Activated CD4-positive, alpha-beta memory T cell treated with anti-CD3 and anti-CD28 coated beads for 36 hours (primary cell): ENCODE results near the gene LRCH4. TPM values are rescaled to one million over a fixed set of nuclear protein-coding genes. Genes with fewer than 3 reads are reported as not detected.
"Not testable (repeated sequence)": the region's sequence is repeated elsewhere in the genome, so short reads cannot be mapped to it uniquely, and the experiment has no call there.

Source experiments
- CTCF ChIA-PET: fragments of 350-600 bp; sonication (Branson Sonifier 250); formaldehyde crosslinking; loops from one replicate; lab custom pipeline; 2021; ENCODE audit warnings: antibody characterized with exemption, inconsistent platforms; lab: Charles Lee
- POLR2A ChIA-PET: fragments of 350-600 bp; sonication (Branson Sonifier 250); formaldehyde crosslinking; loops from one replicate; lab custom pipeline; 2021; ENCODE audit warnings: antibody characterized with exemption; lab: Charles Lee
- DNase-seq: peaks from one replicate; pipeline ENCODE4 v3.0.0-alpha.2; 2020
- H3K27ac Mint-ChIP-seq: one replicate; pipeline ENCODE4 v1.8.0; 2021; ENCODE audit warnings: mixed read lengths
- H3K27me3 Mint-ChIP-seq: one replicate; pipeline ENCODE4 v1.8.0; 2021; ENCODE audit warnings: mixed read lengths
- H3K36me3 Mint-ChIP-seq: one replicate; pipeline ENCODE4 v1.8.0; 2021; ENCODE audit warnings: mixed read lengths
- H3K4me1 Mint-ChIP-seq: one replicate; pipeline ENCODE4 v1.8.0; 2021; ENCODE audit warnings: low read depth, mixed read lengths
- H3K4me3 Mint-ChIP-seq: one replicate; pipeline ENCODE4 v1.8.0; 2021; ENCODE audit warnings: mild to moderate bottlenecking, mixed read lengths
- H3K9me3 Mint-ChIP-seq: one replicate; pipeline ENCODE4 v1.8.0; 2021; ENCODE audit warnings: mixed read lengths
- intact Hi-C: fragments of 100-400 bp; cut with micrococcal nuclease; formaldehyde crosslinking; loops from one replicate; pipeline ENCODE4 v1.15.1; 2023
- total RNA-seq, 2 experiments: library from RNA; stranded (reverse); gene quantifications; one replicate each; pipeline ENCODE4 v1.2.3, GENCODE V29; 2021

The LRCH4 gene
- total RNA-seq, 2 experiments from 2014 or later = 93.4 to 97.7 TPM

DNA sequence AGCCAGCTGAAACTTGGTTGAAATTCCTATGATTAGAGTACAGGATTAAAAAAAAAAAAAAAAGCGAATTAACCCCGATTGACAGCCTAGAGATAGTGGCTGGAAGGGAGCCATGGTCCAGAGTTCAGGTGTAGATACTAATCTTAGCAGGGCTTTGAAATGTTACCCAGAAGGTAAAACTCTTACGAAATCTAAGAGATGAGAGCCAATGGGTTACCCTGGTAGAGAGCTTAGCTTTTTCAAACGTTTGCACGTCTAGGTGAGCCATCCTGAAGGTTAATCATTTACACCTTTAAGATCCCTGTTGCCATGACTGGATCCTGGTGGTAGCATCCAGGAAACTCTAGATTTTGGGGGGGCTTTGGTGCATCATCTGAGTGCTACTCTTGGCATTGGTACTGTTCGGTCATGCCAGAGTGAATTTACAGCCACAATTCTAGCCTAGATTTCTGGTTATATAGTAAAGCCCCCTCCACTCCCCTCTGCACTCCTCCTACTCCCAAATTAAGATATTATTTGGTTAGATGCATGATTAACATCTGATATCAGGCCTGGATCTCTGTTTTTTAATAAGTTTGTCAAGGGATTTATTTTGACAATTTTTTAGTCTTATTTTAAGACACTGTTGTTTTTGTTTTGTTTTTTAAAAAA is 45.7 kb downstream of the LRCH4 start:
- Mint-ChIP-seq H3K27me3 (no peaks in the 10 kb centered on the region), H3K36me3 (peaks cover 11% of the 10 kb centered on the region), H3K9me3 (no peaks in the 10 kb centered on the region), H3K4me3 (peak overlapping the region; percentile 95), H3K27ac (peak overlapping the region; percentile 90), H3K4me1 (peaks cover 55% of the 10 kb centered on the region)
- intact Hi-C loops = no loop called here
- POLR2A ChIA-PET = interaction anchor here (0.6 to 2.6 kb wide), 3 partner anchors 9 to 92 kb away, joined by 3 to 12 read pairs (median 7); partner anchors contain the start of genes FBXO24 and LRCH4
- CTCF ChIA-PET = interaction anchor here (2.8 to 11.7 kb wide), 2 partner anchors 17 to 57 kb away, joined by 10 to 132 read pairs; no protein-coding TSS in a partner anchor
- DNase-seq = no peak

DNA sequence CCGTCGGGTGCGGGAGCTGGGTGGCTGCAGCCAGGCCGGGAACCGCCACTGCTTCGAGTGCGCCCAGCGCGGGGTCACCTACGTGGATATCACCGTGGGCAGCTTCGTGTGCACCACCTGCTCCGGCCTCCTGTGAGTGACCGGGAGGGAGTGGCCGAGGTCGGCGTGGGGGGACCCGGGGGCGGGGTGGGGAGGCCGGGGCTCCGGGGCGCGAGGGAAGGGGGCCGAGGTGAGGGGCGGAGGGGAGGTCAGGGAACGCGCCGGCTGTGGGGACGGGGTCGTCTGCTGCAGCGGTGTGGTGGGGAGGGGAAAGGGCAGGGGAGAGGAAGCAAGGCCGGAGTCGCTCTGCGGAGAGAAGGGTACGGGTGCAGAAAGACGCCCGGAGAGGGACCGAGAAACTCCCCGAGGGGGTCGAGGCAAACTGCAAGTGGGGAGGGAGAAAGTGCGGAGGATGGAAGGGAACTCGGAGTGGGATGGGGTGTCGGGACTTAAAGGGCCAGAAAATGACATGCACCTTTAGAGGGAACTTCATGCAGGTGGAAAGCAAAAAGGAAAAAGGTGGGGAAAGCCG is 46.4 kb downstream of the LRCH4 start:
- Mint-ChIP-seq H3K4me3 (peak overlapping the region; percentile 95), H3K27ac (peak overlapping the region; percentile 90), H3K27me3 (no peaks in the 10 kb centered on the region), H3K9me3 (no peaks in the 10 kb centered on the region), H3K36me3 (peaks cover 11% of the 10 kb centered on the region), H3K4me1 (peaks cover 48% of the 10 kb centered on the region)
- intact Hi-C loops = loop anchor here (1.0 to 2.0 kb wide), 2 partner anchors 60 to 73 kb away; partner anchors contain the start of genes MOSPD3 and TSC22D4
- ChIA-PET CTCF (interaction anchor here (0.8 to 11.7 kb wide), 7 partner anchors 10 to 57 kb away, joined by 3 to 132 read pairs (median 9); no protein-coding TSS in a partner anchor), POLR2A (interaction anchor here (0.8 to 2.6 kb wide), 6 partner anchors 10 to 617 kb away, joined by 3 to 12 read pairs (median 3); partner anchors contain the start of genes FBXO24, LRCH4 and ZCWPW1)
- peak; percentile 43 for DNase-seq

GRCh38 chr7:100538654-100539435 is 47.1 kb downstream of the LRCH4 start, which contains the start of gene AGFG2:
Gene AGFG2, plus strand, starts transcription at chr7:100539203. Its CDS starts 144 bp downstream, at chr7:100539347.
- peaks cover 11% of the 10 kb centered on the region for H3K36me3 Mint-ChIP-seq
- H3K4me1 Mint-ChIP-seq = peaks cover 41% of the 10 kb centered on the region
- DNase-seq = peak; percentile 100
- no peaks in the 10 kb centered on the region for H3K27me3 Mint-ChIP-seq
- peak within 1 kb of the TSS; percentile 90 for H3K27ac Mint-ChIP-seq
- ChIA-PET CTCF (interaction anchor here (0.8 to 2.8 kb wide), 8 partner anchors 11 to 73 kb away, joined by 3 to 11 read pairs (median 6); no protein-coding TSS in a partner anchor), POLR2A (interaction anchor here (0.6 to 2.6 kb wide), 7 partner anchors 9 to 616 kb away, joined by 3 to 12 read pairs (median 3); partner anchors contain the start of genes FBXO24, LRCH4 and ZCWPW1)
- peak within 1 kb of the TSS; percentile 95 for H3K4me3 Mint-ChIP-seq
- H3K9me3 Mint-ChIP-seq = no peaks in the 10 kb centered on the region
- intact Hi-C loops = loop anchor here (1.0 to 2.0 kb wide), 3 partner anchors 47 to 74 kb away; partner anchors contain the start of genes FBXO24, LRCH4, MOSPD3 and TSC22D4

DNA sequence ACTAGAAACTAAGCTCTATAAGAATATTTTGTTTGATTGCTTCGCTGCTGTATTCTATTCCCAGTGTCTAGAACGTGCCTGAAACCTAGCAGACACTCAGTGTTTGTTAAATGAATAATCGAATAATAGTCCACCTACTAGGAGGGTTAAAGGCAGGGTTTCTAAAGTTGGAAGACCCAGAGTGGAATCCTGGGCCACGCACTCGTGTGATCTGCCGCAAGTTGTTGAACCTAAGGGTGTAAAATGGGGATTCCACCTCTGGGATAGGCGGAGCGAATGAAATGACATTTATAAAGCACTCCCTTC is 47.6 kb downstream of the LRCH4 start:
- Mint-ChIP-seq H3K4me3 (peak overlapping the region; percentile 95), H3K27ac (peak overlapping the region; percentile 90), H3K9me3 (no peaks in the 10 kb centered on the region), H3K4me1 (peaks cover 36% of the 10 kb centered on the region), H3K27me3 (no peaks in the 10 kb centered on the region), H3K36me3 (peaks cover 11% of the 10 kb centered on the region)
- intact Hi-C loops = loop anchor here (1.0 to 2.0 kb wide), 2 partner anchors 48 to 74 kb away; partner anchors contain the start of genes FBXO24, LRCH4 and MOSPD3
- no peak for DNase-seq
- ChIA-PET POLR2A (interaction anchor here (1.1 to 2.6 kb wide), 3 partner anchors 11 to 48 kb away, joined by 3 to 12 read pairs (median 7); partner anchors contain the start of genes FBXO24 and LRCH4), CTCF (interaction anchor here (1.2 to 2.8 kb wide), 6 partner anchors 10 to 73 kb away, joined by 3 to 11 read pairs (median 8); no protein-coding TSS in a partner anchor)

DNA sequence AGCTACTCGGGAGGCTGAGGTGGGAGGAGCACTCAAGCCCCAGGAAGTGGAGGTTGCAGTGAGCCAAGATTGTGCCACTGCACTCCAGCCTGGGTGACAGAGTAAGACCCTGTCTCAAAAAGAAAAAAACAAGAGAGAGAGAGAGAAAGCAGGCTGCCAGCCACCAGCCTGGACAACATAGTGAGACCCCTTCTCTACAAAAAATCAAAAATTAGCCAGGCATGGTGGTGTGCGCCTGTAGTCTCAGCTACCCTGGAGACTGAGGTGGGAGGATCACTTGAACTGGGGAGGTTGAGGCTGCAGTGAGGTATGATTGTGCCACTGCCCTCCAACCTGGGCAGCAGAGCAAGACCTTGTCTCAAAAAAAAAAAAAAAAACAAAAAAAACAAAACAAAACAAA is 49.2 kb downstream of the LRCH4 start:
- peaks cover 22% of the 10 kb centered on the region for H3K4me1 Mint-ChIP-seq
- H3K4me3 Mint-ChIP-seq, POLR2A ChIA-PET, DNase-seq, CTCF ChIA-PET, H3K27me3 Mint-ChIP-seq, H3K27ac Mint-ChIP-seq, intact Hi-C loops, H3K9me3 Mint-ChIP-seq: not testable (repeated sequence)
- H3K36me3 Mint-ChIP-seq = peaks cover 11% of the 10 kb centered on the region

GRCh38 chr7:100535982-100536381 is 49.9 kb downstream of the LRCH4 start:
- H3K27ac Mint-ChIP-seq, DNase-seq, H3K36me3 Mint-ChIP-seq, H3K4me3 Mint-ChIP-seq, POLR2A ChIA-PET, H3K9me3 Mint-ChIP-seq, intact Hi-C loops, H3K27me3 Mint-ChIP-seq: not testable (repeated sequence)
- CTCF ChIA-PET = interaction anchor here (1.0 to 2.4 kb wide), 3 partner anchors 23 to 53 kb away, joined by 3 to 11 read pairs (median 4); no protein-coding TSS in a partner anchor
- H3K4me1 Mint-ChIP-seq = peaks cover 14% of the 10 kb centered on the region

DNA sequence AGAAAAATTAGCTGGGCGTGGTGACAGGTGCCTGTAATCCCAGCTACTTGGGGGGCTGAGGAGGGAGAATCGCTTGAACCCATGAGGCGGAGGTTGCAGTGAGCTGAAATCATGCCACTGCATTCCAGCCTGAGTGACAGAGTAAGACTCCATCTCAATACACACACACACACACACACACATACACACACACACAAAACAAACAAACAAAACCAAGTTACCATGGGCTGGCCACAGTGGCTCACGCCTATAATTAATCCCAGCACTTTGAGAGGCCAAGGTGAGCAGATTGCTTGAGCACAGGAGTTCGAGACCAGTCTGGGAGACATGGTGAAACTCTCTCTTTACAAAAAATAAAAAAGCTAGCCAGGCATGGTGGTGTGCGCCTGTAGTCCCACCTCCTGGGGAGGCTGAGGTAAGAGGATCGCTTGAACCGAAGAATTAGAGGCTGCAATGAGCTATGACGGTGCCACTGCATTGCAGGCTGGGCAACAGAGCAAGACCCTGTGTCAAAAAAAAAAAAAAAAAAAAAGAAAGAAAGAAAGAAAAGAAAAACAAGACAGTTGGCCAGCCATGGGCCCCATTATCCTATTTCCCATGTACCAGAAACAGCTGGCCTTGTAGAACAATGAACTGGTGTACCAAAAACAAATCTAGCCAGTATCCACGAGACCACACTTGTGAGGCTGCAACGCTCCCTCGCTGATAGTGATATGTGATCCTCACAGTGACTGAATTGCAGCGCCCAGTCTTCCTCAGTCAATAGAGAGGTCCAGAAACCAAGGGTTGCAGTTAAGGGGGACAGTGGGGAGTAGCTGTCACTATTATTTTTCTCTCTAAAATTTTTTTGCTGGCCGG is 53.5 kb downstream of the LRCH4 start:
- intact Hi-C loops = no loop called here

DNA sequence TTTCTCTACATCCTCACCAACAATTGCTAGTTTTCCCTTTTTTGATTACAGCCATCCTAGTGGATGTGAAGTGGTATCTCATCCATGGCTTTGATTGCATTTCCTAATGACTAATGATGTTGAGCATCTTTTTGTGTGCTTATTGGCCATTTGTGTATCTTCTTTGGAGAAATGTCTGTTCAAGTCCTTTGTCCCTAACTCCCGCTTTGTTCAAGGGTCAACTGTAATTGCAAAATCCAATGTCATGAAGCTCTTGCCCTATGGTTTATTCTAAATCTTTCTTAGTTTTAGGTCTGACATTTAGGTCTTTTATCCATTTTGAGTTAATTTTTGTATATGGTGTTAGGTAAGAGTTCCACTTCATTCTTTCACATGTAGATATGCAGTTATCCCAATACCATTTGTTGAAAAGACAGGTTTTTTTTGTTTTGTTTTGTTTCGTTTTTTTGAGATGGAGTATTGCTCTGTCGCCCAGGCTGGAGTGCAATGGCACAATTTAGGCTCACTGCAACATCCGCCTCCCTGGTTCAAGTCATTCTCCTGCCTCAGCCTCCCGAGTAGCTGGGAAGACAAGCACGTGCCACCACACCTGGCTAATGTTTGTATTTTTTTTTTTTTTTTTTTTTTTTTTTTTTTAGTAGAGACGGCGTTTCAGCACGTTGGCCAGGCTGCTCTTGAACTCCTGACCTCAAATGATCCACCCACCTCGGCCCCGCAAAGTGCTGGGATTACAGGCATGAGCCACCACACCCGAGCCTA is 57.6 kb downstream of the LRCH4 start:
- CTCF ChIA-PET = interaction anchor here (0.6 to 1.4 kb wide), 8 partner anchors 10 to 72 kb away, joined by 3 to 6 read pairs (median 4); partner anchors contain the start of gene AGFG2
- H3K27me3 Mint-ChIP-seq, intact Hi-C loops, DNase-seq, H3K4me3 Mint-ChIP-seq, H3K36me3 Mint-ChIP-seq, H3K9me3 Mint-ChIP-seq, H3K27ac Mint-ChIP-seq: not testable (repeated sequence)
- POLR2A ChIA-PET = interaction anchor here (1.0 to 1.2 kb wide), 3 partner anchors 14 to 57 kb away, joined by 3 to 5 read pairs (median 3); partner anchors contain the start of genes FBXO24 and LRCH4
- H3K4me1 Mint-ChIP-seq = peaks cover 13% of the 10 kb centered on the region

More for the DNA sequence above, 53.5 kb downstream of the LRCH4 start:
- no peaks in the 10 kb centered on the region for H3K36me3 Mint-ChIP-seq
- ChIA-PET CTCF (interaction anchor here (0.6 to 0.7 kb wide), 2 partner anchors 27 to 36 kb away, joined by 3 read pairs; no protein-coding TSS in a partner anchor), POLR2A (no interaction called here)
- no peak overlapping the region for H3K27ac Mint-ChIP-seq
- no peak for DNase-seq
- no peaks in the 10 kb centered on the region for H3K27me3 Mint-ChIP-seq
- peaks cover 8% of the 10 kb centered on the region for H3K4me1 Mint-ChIP-seq
- H3K4me3 Mint-ChIP-seq = no peak overlapping the region
- H3K9me3 Mint-ChIP-seq = no peaks in the 10 kb centered on the region
